ENCODE measurements around the gene NT5DC1. TPM values are rescaled to one million over a fixed set of nuclear protein-coding genes. Genes with fewer than 3 reads are reported as not detected.

Gene NT5DC1
- total RNA-seq, 2 experiments from 2014 or later, result 20.5 to 58.8 TPM

DNA sequence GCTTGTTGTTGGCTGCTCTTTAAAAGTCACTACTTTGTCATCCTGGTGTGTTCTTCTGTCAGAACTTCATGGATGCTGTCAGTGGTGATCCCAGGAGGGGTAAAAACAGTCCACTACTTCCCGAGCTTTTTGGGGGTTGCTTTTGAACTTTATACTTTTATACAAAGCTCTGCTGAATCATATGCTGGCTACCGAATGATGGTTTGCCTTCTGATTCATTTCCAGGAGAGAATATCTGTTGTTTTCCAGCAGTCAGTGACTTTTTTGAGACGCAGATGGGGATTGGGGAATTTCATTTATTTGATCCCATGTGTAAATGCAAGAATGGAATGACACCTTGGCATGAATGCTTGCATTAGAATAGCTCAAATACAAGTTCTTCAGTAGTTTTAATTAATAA is 58.0 kb downstream of the NT5DC1 start:
- no peaks in the 10 kb centered on the region for H3K9me3 ChIP-seq (ENCODE audit: low read length)
- H3K27ac ChIP-seq (ENCODE audit: low read depth, low read length, poor library complexity, severe bottlenecking), result no peak overlapping the region
- BruUV-seq (replicated peaks), result no TSS peak
- H3K4me1 ChIP-seq (ENCODE audit: insufficient read depth, low read length, poor library complexity, severe bottlenecking), result no peaks in the 10 kb centered on the region
- no peaks in the 10 kb centered on the region for H3K9me2 ChIP-seq (ENCODE audit: insufficient read depth, low read length)
- H4K20me1 ChIP-seq (ENCODE audit: insufficient read depth, low read length), result peaks cover 3% of the 10 kb centered on the region; the same call in 1 of the 2 replicates
- H3K4me2 ChIP-seq (ENCODE audit: low read length), result no peak overlapping the region
- ChIA-PET CTCF (ENCODE audit: unreplicated experiment) (no interaction called here), POLR2A (interaction anchor here (0.5 to 0.7 kb wide), 2 partner anchors 316 to 769 kb away, joined by 3 read pairs; no protein-coding TSS in a partner anchor)
- H3K79me2 ChIP-seq (ENCODE audit: insufficient read depth, low read depth, low read length), result no peaks in the 10 kb centered on the region
- intact Hi-C loops (cut with micrococcal nuclease; ENCODE audit: unreplicated experiment), result no loop called here
- no peak for DNase-seq (ENCODE audit: low spot score)
- no peak overlapping the region for H3K4me3 ChIP-seq (ENCODE audit: low read depth, low read length, poor library complexity, severe bottlenecking)
- H3K36me3 ChIP-seq (ENCODE audit: insufficient read depth, low read length), result no peaks in the 10 kb centered on the region
- H2AFZ ChIP-seq (ENCODE audit: low read length), result no peak overlapping the region
- no peak for TF ChIP-seq EZH2phosphoT487 (IDR thresholded peaks at IDR 0.05; ENCODE audit: borderline replicate concordance, low read depth, low read length)
- TF ChIP-seq, protein P1, sequence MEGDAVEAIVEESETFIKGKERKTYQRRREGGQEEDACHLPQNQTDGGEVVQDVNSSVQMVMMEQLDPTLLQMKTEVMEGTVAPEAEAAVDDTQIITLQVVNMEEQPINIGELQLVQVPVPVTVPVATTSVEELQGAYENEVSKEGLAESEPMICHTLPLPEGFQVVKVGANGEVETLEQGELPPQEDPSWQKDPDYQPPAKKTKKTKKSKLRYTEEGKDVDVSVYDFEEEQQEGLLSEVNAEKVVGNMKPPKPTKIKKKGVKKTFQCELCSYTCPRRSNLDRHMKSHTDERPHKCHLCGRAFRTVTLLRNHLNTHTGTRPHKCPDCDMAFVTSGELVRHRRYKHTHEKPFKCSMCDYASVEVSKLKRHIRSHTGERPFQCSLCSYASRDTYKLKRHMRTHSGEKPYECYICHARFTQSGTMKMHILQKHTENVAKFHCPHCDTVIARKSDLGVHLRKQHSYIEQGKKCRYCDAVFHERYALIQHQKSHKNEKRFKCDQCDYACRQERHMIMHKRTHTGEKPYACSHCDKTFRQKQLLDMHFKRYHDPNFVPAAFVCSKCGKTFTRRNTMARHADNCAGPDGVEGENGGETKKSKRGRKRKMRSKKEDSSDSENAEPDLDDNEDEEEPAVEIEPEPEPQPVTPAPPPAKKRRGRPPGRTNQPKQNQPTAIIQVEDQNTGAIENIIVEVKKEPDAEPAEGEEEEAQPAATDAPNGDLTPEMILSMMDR (conservative IDR thresholded peaks at IDR 0.05; ENCODE audit: low read length), result no peak

GRCh38 chr6:116159782-116160524 is 59.3 kb downstream of the NT5DC1 start:
- TF ChIP-seq, protein P1 (conservative IDR thresholded peaks at IDR 0.05; ENCODE audit: low read length), result no peak
- no peak for TF ChIP-seq EZH2phosphoT487 (IDR thresholded peaks at IDR 0.05; ENCODE audit: borderline replicate concordance, low read depth, low read length)
- Histone ChIP-seq H3K4me2 (ENCODE audit: low read length) (no peak overlapping the region), H3K4me1 (ENCODE audit: insufficient read depth, low read length, poor library complexity, severe bottlenecking) (no peaks in the 10 kb centered on the region), H3K4me3 (ENCODE audit: low read depth, low read length, poor library complexity, severe bottlenecking) (no peak overlapping the region), H3K79me2 (ENCODE audit: insufficient read depth, low read depth, low read length) (no peaks in the 10 kb centered on the region), H3K9me3 (ENCODE audit: low read length) (no peaks in the 10 kb centered on the region), H3K27ac (ENCODE audit: low read depth, low read length, poor library complexity, severe bottlenecking) (no peak overlapping the region), H4K20me1 (ENCODE audit: insufficient read depth, low read length) (peaks cover 3% of the 10 kb centered on the region; the same call in 1 of the 2 replicates), H3K36me3 (ENCODE audit: insufficient read depth, low read length) (no peaks in the 10 kb centered on the region), H3K9me2 (ENCODE audit: insufficient read depth, low read length) (no peaks in the 10 kb centered on the region), H2AFZ (ENCODE audit: low read length) (no peak overlapping the region)
- intact Hi-C loops (cut with micrococcal nuclease; ENCODE audit: unreplicated experiment), result no loop called here
- CTCF ChIA-PET (ENCODE audit: unreplicated experiment), result no interaction called here
- no TSS peak for BruUV-seq (replicated peaks)
- POLR2A ChIA-PET, result no interaction called here
- DNase-seq (ENCODE audit: low spot score), result no peak

- Histone ChIP-seq H3K4me3 (ENCODE audit: low read depth, low read length, poor library complexity, severe bottlenecking) (no peak overlapping the region), H3K4me1 (ENCODE audit: insufficient read depth, low read length, poor library complexity, severe bottlenecking) (peaks cover 7% of the 10 kb centered on the region), H2AFZ (ENCODE audit: low read length) (no peak overlapping the region), H3K79me2 (ENCODE audit: insufficient read depth, low read depth, low read length) (no peaks in the 10 kb centered on the region), H3K9me3 (ENCODE audit: low read length) (no peaks in the 10 kb centered on the region; the same call in 1 of the 2 replicates), H3K4me2 (ENCODE audit: low read length) (no peak overlapping the region; the same call in 1 of the 2 replicates), H3K9me2 (ENCODE audit: insufficient read depth, low read length) (no peaks in the 10 kb centered on the region), H3K27ac (ENCODE audit: low read depth, low read length, poor library complexity, severe bottlenecking) (no peak overlapping the region), H3K36me3 (ENCODE audit: insufficient read depth, low read length) (no peaks in the 10 kb centered on the region), H4K20me1 (ENCODE audit: insufficient read depth, low read length) (no peaks in the 10 kb centered on the region)
- TF ChIP-seq EZH2phosphoT487 (IDR thresholded peaks at IDR 0.05; ENCODE audit: borderline replicate concordance, low read depth, low read length), result no peak
- TF ChIP-seq, protein P1 (conservative IDR thresholded peaks at IDR 0.05; ENCODE audit: low read length), result no peak
- peak; percentile 25 for DNase-seq (ENCODE audit: low spot score)
- ChIA-PET POLR2A (no interaction called here), CTCF (ENCODE audit: unreplicated experiment) (no interaction called here)
- intact Hi-C loops (cut with micrococcal nuclease; ENCODE audit: unreplicated experiment), result no loop called here
- BruUV-seq (replicated peaks), result no TSS peak
Measured at GRCh38 chr6:116165596-116165995, 64.9 kb downstream of the NT5DC1 start.
